GM06990 (cell line): Measurements from ENCODE around the gene TTLL10.

Experiments
- DNase-seq: peaks from one replicate; pipeline ENCODE4 v3.0.0-alpha.2; 2011; ENCODE audit not compliant: insufficient read length; ENCODE audit errors: extremely low read depth
- H3K27me3 ChIP-seq: replicated peaks from 2 replicates; pipeline ENCODE4 v1.6.0; 2011; ENCODE audit warnings: low read length; ENCODE audit not compliant: control insufficient read depth, insufficient read depth
- H3K36me3 ChIP-seq: 2 replicates; pipeline ENCODE4 v1.5.1; 2011; ENCODE audit warnings: low read length; ENCODE audit not compliant: control insufficient read depth, insufficient read depth
- H3K4me3 ChIP-seq: replicated peaks from 2 replicates; pipeline ENCODE4 v1.5.1; 2011; ENCODE audit warnings: low read depth, mild to moderate bottlenecking, control low read depth, low read length
- TF ChIP-seq, protein P1 (sequence below): IDR thresholded peaks from 2 replicates; pipeline ENCODE4 v1.5.1; 2011; ENCODE audit warnings: low read length, control low read depth, mild to moderate bottlenecking, inconsistent platforms; ENCODE audit not compliant: insufficient read depth, poor library complexity, severe bottlenecking

The TTLL10 gene

DNA sequence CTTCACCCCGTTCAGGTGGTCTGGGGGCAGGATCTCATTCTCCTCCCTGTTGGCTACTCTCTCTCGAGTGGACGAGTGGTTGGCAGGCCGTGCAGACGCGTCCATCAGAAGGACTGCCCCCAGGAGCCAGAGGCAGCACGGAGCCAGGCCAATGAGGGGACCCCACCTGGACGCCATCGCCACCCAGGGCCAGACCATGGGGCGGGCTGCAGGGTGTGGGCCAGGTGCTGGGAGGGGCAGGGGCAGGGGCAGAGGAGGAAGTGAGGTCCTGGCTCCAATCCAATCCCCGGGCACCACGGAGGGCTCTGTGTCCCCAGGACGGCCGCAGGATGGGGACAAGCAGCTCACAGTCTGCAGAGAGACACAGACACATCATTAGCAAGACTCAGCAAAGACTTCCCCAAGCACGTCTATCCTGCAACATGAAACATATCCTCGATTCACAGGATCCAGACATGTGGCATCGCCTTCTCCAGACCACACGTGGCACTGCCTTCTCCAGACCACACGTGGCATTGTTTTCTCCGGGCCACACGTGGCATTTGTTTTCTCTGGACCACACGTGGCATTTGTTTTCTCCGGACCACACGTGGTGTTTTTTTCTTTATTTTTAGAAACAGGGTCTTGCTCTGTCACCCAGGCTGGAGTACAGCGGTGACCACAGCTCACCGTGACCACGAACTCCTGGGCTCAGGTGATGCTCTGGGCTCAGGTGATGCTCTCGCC lies 55.1 kb downstream of the TTLL10 start:
- Histone ChIP-seq H3K27me3 (no peaks in the 10 kb centered on the region), H3K36me3 (peaks cover 31% of the 10 kb centered on the region), H3K4me3 (no peak overlapping the region)
- TF ChIP-seq, protein P1, sequence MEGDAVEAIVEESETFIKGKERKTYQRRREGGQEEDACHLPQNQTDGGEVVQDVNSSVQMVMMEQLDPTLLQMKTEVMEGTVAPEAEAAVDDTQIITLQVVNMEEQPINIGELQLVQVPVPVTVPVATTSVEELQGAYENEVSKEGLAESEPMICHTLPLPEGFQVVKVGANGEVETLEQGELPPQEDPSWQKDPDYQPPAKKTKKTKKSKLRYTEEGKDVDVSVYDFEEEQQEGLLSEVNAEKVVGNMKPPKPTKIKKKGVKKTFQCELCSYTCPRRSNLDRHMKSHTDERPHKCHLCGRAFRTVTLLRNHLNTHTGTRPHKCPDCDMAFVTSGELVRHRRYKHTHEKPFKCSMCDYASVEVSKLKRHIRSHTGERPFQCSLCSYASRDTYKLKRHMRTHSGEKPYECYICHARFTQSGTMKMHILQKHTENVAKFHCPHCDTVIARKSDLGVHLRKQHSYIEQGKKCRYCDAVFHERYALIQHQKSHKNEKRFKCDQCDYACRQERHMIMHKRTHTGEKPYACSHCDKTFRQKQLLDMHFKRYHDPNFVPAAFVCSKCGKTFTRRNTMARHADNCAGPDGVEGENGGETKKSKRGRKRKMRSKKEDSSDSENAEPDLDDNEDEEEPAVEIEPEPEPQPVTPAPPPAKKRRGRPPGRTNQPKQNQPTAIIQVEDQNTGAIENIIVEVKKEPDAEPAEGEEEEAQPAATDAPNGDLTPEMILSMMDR, result no peak
- no peak for DNase-seq

DNA sequence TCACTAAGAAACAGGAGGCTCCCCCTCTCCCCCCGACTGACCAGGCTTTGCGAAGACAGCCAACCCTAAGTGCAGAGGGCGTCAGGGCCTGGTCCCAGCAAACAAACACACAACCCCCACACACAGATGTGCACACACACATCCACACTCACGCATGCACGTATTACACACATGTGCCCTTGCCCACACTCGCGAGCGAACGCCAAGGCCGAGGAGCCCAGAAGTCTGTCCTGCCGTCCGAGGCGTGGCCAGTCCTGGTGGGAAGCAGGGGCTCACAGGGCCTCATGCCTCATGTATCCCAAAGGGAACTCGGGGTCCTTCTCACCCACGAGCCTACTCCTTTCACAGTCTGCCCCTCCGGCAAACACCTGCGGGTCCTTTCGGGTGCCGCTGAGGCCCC lies 56.1 kb downstream of the TTLL10 start:
- TF ChIP-seq, protein P1, result no peak
- Histone ChIP-seq H3K36me3 (peaks cover 31% of the 10 kb centered on the region), H3K4me3 (no peak overlapping the region), H3K27me3 (no peaks in the 10 kb centered on the region)
- no peak for DNase-seq

DNA sequence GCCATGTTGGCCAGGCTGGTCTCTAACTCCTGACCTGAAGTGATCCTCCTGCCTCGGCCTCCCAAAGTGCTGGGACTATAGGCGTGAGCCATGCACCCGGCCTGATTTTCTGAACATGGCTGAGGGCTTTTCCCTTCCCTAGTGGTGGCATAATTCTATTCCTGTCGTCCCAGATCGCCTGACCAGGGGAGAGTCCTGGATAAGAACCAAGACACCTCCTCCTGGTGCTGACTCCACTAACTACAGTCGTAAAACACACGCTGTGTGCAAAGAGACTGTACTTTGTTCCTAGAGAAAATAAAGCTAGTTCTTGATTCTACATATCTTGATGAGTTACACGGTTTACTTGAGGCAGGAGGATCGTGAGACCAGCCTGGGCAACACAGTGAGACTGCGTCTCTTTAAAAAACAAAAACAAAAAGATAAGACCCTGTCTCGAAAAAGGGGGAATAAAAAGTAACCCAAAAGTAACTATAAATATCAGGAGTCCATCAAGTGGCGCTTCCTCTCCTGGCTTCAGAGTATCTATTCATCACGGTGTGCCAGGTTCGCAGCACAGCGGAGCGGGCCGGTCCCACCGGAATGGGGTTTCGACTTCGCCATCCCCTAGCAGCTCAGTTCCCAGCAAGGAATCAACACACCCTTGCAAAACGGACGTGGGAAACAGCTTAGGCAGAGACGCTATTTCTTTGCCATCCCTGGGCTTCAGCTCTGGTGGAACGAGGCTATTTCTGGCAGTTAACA lies 57.1 kb downstream of the TTLL10 start:
- TF ChIP-seq, protein P1, result no peak
- Histone ChIP-seq H3K4me3 (peak overlapping the region; percentile 95), H3K36me3 (peaks cover 23% of the 10 kb centered on the region), H3K27me3 (no peaks in the 10 kb centered on the region)
- DNase-seq, result no peak

- DNase-seq, result peak; percentile 98
- H3K27me3 ChIP-seq, result no peaks in the 10 kb centered on the region
- H3K36me3 ChIP-seq, result peaks cover 20% of the 10 kb centered on the region
- TF ChIP-seq, protein P1, result no peak
- H3K4me3 ChIP-seq, result peak within 1 kb of the TSS; percentile 95
These were observed 57.9 kb downstream of the TTLL10 start, which contains the start of gene SDF4 for GRCh38 chr1:1231400-1232207. Gene SDF4, minus strand, starts transcription at chr1:1232001. Its CDS starts 3,229 bp downstream, at chr1:1228772.

GRCh38 chr1:1232208-1232795 lies 58.6 kb downstream of the TTLL10 start, which contains the start of gene B3GALT6:
Gene B3GALT6, plus strand, starts transcription at chr1:1232237. Its CDS starts 42 bp downstream, at chr1:1232279.
- no peak for DNase-seq
- TF ChIP-seq, protein P1, result no peak
- H3K4me3 ChIP-seq, result peak within 1 kb of the TSS; percentile 95
- peaks cover 16% of the 10 kb centered on the region for H3K36me3 ChIP-seq
- no peaks in the 10 kb centered on the region for H3K27me3 ChIP-seq
